OCI-LY1 (cell line): ENCODE results near the gene TRIM5.

Experiments used
- CTCF ChIP-seq: fragments of 200-600 bp; sonication (generic), shearing (Covaris generic); IDR thresholded peaks from 2 replicates; pipeline ENCODE4 v1.5.1; 2017; ENCODE audit warnings: mild to moderate bottlenecking, antibody characterized with exemption, low read length, moderate library complexity, mixed read lengths
- EZH2 ChIP-seq: fragments of 200-600 bp; sonication (generic), shearing (Covaris generic); IDR thresholded peaks from 2 replicates; pipeline ENCODE4 v1.8.0; 2017; ENCODE audit warnings: borderline replicate concordance, mixed run types, mild to moderate bottlenecking, antibody characterized with exemption, low read length, moderate library complexity, mixed read lengths

GRCh38 chr11:5696210-5696609, 11.3 kb upstream of the TRIM5 start:
- no peak for TF ChIP-seq CTCF
- TF ChIP-seq EZH2, result no peak
